Limb (tissue), 2 donors: ENCODE results near the gene CLCN7.

Experiments
- DNase-seq, 2 donors: peaks; one replicate each; pipeline ENCODE4 v3.0.0-alpha.2; 2016; ENCODE audit errors: extremely low spot score in 2 of 2

Gene CLCN7

DNA sequence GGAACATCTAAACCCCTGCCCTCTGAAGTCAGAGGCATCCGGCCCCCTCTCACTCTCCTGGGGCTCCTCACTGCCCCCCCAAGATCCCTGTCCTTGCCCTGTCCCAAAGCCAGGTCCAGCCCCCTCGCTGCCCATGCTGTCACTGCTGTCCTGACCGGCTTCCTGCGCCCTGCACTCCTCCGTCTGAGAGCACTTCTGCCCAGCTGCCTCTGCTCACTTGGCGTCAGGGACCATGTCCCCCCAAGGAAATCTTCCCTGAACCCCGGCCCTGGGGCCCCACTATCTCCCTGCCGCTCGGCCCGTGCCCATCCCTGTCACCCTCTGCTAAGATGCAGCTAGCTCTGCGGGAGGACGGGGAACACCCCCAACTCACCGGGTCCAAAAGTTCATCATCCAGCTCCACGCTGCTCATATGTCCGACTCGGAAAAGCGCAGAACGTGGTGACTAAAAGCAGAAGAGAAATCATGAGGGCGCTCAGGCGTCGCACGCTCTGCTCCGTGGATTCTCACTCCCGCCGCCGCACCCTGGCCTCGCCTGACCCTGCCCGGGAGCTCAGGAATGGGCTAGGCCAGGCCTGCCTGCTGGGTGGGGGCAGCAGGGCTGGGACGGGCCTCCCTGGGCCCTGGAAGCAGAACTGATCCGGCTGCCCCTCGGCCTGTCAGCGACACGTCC is 9.8 kb downstream of the CLCN7 start:
- DNase-seq = no peak

DNA sequence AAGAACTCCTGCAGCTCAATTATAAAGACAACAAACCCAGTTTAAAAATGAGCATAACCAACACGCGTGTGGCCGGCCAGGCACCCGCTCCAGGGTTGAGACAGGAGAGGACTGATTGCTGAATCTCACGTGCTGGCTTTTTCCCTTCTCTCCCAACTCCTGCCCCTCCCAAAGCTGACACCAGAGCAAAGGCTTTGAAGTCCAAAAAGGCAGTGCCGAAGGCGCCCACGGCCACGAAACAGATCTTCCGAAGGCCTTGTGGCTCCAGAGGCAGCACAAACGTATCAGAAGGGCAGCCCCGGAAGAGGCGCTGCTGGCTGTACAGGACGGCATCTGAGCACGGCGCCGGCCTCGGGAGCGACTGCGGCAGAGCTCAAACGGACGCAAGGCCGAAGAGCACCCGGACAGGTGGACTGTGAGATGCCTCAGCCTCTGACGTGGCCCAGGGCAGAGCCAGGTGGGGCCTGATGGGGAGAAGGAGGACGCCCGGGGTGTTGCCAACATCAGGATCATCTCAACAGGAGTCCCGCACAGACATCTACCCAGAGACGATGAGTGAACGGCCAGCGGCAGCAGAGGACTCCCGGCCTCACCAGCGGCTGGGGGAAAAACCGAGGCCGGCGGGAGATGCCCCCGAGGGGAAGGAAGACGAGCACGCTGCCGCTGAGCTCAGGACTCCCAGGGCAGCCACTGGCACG is 10.5 kb downstream of the CLCN7 start:
- no peak for DNase-seq

- DNase-seq = no peak
Measured at GRCh38 chr16:1461146-1461545, 13.7 kb downstream of the CLCN7 start.

- no peak for DNase-seq
Measured at GRCh38 chr16:1460602-1461138, 14.2 kb downstream of the CLCN7 start.

DNA sequence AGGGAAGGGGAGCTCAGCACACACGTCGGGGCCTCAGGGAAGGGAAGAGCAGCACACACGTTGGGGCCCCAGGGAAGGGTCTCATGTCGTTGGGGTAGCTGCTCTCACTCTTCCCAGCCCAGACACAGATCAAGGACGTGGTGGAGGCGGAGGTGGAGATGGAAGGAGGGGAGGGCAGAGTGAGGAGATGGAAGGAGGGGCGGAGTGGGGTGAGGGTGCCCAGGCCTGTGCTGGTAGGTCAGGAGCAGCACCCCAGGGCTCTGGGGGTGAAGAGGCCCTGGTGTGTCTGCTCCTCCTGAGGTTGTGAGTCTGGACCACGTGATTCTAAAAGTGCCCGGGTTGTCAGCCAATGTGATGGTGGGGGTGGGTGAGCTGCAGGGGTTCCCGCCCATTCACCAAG is 14.9 kb downstream of the CLCN7 start:
- no peak for DNase-seq

- DNase-seq = no peak
Measured at GRCh38 chr16:1458977-1459341, 15.9 kb downstream of the CLCN7 start.

- DNase-seq = no peak
Measured at GRCh38 chr16:1458336-1458976, 16.4 kb downstream of the CLCN7 start.

DNA sequence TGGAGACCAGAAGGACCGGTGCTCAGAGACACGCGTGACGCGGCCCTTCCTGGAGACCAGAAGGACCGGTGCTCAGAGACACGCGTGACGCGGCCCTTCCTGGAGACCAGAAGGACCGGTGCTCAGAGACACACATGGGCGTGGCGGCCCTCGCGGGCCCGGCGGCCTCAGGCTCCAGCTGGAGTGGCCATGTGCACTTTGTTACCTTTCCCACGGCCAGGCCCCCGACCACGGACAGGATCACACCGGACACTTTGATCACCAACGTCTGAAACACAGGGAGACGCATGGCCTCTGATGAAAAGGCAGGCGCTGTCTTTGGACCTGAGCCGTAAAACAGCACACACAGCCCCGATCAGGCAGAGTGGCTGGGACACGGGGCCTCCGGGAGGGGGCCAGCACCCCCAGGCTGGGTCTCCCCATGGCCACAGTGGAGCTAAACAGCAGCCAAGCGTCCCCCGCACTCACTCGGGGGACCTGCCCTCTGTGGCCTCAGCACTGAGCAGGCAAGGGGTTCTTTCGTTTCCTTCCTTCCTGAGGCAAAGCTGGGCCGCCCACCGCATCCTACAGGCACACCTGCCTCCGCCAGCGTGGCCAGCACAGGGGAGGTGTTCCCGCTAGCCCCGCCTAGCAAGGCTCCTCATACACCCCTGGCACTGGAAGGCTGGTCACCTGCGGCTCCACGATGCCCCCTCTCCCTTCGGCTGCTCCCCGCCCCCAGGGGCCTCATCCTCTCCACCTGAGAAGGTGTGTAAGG is 17.2 kb downstream of the CLCN7 start:
- DNase-seq = no peak

DNA sequence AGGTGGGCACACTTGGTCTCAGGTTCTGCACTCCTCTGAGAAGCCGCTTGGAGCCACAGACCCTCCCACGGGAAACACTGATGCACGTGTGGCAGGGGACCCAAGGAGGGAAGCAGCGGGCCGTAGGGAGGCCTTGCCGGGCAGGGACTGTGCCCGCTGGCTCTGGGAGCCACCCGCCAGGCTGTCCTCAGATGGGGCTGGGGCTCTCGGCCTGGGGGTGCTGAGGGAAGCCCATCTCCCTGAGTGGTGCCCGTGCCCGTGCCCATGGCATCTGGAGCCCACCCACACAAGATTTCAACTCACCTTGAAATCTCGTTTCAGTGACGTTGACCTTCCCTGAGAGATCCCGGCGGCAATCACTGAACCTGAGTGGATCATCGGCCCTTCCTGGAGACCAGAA is 17.9 kb downstream of the CLCN7 start:
- DNase-seq = no peak

DNA sequence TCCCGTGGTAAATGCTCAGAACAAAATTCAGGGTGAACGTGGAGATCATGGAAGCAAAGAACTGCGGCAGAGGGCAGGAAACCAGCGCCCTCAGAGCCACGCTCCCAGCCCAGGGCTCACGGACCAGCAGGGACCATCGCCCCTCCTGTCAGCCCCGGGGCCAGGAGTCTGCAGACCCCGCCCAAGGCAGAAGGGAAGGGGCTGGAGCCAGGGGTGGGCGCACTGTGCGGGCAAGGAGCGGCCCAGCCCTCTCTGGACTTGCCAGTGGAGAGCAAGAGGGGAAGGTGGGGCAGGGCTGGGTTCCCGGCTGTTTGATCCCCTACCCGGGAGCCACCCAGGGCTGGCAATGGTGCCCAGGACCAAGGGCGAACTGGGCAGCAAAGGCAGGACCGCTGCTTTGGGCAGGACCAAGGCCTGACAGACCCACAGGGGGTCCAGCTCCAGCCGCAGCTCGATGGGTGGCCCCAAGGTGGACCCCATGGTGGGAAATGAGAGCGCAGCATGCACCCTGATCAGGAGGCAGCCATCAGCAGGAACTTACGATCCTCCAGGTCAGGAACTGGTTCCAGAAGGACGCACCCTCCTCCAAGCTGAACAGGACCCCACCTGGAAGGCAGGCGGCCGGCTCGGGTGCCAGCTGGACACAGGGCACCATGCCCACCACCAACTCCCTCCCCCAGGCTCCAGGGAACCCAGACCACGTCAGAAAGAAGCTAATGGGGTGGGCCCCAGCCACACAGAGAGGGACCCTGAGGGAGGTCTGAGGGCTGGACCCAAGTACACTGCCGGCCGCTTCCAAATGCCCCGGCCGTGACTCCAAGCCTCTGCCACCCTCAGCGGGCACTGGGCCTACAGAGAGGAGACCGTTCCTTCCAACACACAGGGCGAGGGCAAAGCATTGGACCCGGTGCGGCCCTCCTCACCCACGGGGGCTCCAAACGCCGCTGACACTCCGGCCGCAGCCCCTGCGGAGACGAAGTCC is 19.3 kb downstream of the CLCN7 start:
- no peak for DNase-seq

DNA sequence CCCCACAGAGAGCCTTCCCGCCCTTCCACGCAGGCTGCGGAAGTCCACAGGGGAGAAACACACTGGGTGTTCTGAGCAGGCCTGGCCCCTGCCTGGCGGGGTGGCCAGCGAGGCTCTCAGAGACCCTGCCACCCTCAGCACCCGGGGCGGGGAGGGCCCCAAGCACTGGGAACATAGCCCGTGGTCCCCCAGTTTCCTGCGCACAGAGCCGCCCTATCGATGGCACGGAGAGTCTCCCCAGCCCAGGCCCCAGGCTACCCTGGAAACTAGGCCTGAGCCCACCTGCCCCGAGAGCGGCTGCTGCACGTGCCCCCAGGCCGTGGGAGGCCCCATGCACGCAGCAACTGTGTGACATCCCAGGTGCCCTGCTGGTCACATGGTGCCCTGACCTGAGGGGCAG is 20.3 kb downstream of the CLCN7 start:
- no peak for DNase-seq

DNA sequence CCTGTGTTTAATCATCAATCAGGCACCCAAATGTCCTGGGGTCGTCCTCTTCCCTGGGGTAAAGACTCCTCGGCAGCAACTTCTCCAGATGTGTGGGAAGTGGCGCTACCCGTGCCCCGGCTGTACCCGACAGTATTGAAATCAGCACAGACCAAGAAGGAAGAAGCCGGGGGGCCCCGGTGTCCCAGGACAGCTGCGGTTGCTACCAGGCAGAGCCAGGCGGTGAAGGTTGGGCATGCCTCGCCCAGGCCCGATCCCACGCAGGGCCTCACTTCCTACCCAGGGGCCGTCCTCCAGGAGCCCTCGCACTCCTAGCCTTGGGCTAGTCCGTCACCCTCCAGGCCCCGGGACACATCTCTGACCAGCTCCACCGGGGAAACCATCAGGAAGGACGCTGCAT is 21.5 kb downstream of the CLCN7 start:
- DNase-seq = no peak

DNA sequence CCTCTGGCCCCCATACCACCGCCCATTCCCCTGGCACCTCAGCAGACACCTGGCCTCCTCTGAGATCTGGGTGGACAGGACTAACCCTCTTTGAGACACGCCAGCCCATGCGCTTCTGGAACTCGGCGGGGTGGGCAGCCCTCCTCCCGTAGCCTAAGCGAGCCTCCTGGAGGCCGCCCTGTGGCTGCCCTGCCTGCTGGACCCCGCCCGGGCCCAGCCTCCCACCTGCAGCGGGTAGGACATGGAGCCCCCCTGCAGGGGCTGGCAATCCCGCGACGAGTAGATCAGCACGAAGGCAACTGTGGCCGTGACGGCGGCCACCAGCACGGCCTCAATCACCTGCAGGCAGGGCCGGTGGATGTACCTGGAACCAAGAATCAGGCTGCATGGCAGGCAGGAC is 22.3 kb downstream of the CLCN7 start:
- no peak for DNase-seq

GRCh38 chr16:1451702-1452392 is 23.0 kb downstream of the CLCN7 start:
- no peak for DNase-seq

- no peak for DNase-seq
Measured at GRCh38 chr16:1450841-1451240, 24.0 kb downstream of the CLCN7 start.

GRCh38 chr16:1450218-1450617 is 24.6 kb downstream of the CLCN7 start:
- DNase-seq = no peak

DNA sequence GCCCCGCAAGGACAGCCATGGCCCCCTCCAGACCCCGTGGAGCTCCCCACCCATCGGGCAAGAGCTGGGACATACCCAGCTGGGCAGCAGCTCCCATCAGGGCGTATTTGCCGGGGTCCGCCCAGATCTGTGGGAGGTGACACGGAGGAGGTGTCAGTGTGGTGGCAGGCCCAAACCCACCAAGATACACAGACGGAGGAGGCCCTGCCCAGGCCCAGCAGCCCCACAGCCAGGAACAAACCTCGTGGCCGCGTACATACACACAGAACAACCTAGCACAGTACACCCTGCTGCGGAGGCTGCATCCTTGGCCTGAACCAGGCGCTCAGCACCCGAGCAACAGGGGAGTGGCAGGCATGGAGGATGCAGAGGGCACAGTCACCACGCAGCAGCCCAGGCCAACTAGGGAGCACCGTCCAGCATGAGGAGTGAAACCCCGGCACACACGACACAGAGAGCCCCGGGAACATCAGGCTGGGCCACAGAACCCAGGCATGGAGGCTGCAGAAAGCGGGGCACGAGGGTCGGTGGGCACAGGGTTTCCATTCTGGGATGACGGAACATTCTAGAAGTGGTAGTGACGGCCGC is 25.5 kb downstream of the CLCN7 start:
- no peak for DNase-seq

GRCh38 chr16:1448536-1449116 is 26.2 kb downstream of the CLCN7 start:
- no peak for DNase-seq

DNA sequence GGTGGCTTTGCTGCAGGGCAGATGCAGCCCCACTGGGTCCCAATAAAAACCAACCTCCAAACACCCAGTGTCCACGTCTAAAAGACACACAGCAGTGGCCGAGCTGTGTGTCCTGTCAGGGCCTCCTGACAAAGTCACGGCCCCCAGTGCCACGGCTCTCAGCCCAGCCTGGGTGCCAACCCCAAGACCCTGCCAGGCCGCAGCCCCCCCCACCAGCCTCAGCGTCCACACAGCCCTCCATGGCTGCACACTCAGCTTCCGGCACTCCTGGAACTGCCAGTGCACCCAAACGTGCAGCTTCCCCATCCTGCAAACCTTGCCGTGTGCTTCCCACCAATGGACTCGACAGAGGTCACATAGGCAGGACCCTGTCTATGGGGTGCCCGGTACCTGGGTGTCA is 26.9 kb downstream of the CLCN7 start:
- no peak for DNase-seq
